Natural killer cell (primary cell): Measurements from ENCODE around the gene GHRHR. TPM values are rescaled to one million over a fixed set of nuclear protein-coding genes. Genes with fewer than 3 reads are reported as not detected.

Source experiments
- ATAC-seq, 3 donors: fragments of 150-1000 bp in 2 of 3; fragments of 200-7000 bp in 1 of 3; cut with Tn5 transposase; 1 replicate in 1 of 3; 2 replicates in 2 of 3; pipeline ENCODE4 v1.10.0; 2021; ENCODE audit warnings: mild to moderate bottlenecking in 2 of 3, moderate library complexity in 2 of 3
- DNase-seq, 2 donors: peaks; one replicate each; pipeline versions ENCODE4 v3.0.0 to v3.0.0-alpha.2; 2013 to 2021; ENCODE audit warnings: mixed read lengths in 1 of 2
- H3K27ac ChIP-seq: one replicate; pipeline ENCODE4 v1.5.1; 2013; ENCODE audit warnings: mild to moderate bottlenecking, low read length
- H3K27me3 ChIP-seq: one replicate; pipeline ENCODE4 v1.6.1; 2013; ENCODE audit warnings: low read length; ENCODE audit not compliant: control insufficient read depth, insufficient read depth
- H3K36me3 ChIP-seq: one replicate; pipeline ENCODE4 v1.6.1; 2013; ENCODE audit warnings: low read length; ENCODE audit not compliant: control insufficient read depth, insufficient read depth
- H3K4me1 ChIP-seq: one replicate; pipeline ENCODE4 v1.6.1; 2013; ENCODE audit warnings: low read length; ENCODE audit not compliant: control insufficient read depth, insufficient read depth
- H3K4me3 ChIP-seq: one replicate; pipeline ENCODE4 v1.5.1; 2013; ENCODE audit warnings: low read length
- H3K9me3 ChIP-seq: one replicate; pipeline ENCODE4 v1.6.1; 2013; ENCODE audit warnings: low read length; ENCODE audit not compliant: control insufficient read depth, insufficient read depth
- H3K27ac Mint-ChIP-seq, 2 donors: one replicate each; pipeline ENCODE4 v1.8.0; 2022; ENCODE audit warnings: mild to moderate bottlenecking in 2 of 2, mixed read lengths in 2 of 2, moderate library complexity in 1 of 2
- H3K27me3 Mint-ChIP-seq, 2 donors: one replicate each; pipeline ENCODE4 v1.8.0; 2022; ENCODE audit warnings: low read depth in 2 of 2, mixed read lengths in 2 of 2
- H3K36me3 Mint-ChIP-seq: one replicate; pipeline ENCODE4 v1.8.0; 2022; ENCODE audit warnings: mixed read lengths
- H3K4me1 Mint-ChIP-seq, 2 donors: one replicate each; pipeline ENCODE4 v1.8.0; 2022; ENCODE audit warnings: mixed read lengths in 2 of 2
- H3K4me3 Mint-ChIP-seq: one replicate; pipeline ENCODE4 v1.8.0; 2022; ENCODE audit warnings: mild to moderate bottlenecking, moderate library complexity, mixed read lengths
- H3K9me3 Mint-ChIP-seq, 2 donors: one replicate each; pipeline ENCODE4 v1.8.0; 2022; ENCODE audit warnings: mixed read lengths in 2 of 2
- WGBS: methylation state at CpG from one replicate; pipeline ENCODE4 v1.1.7; 2013; ENCODE audit warnings: missing lambda C conversion rate; ENCODE audit not compliant: insufficient coverage; 5-methylcytosine and 5-hydroxymethylcytosine counted together
- intact Hi-C: fragments of 100-400 bp; cut with micrococcal nuclease; formaldehyde crosslinking; loops from one replicate; pipeline ENCODE4 v1.14.2; 2022
- total RNA-seq, 4 donors: library from RNA; stranded (reverse); fragments of 120-200 nt in 1 of 4; gene quantifications; one replicate each; pipeline versions ENCODE4 v1.2.3 to v1.2.4, GENCODE V29; 2013 to 2022
- TF ChIP-seq, protein P1 (sequence below): fragments of 200-600 bp; IDR thresholded peaks from one replicate; pipeline ENCODE4 v1.8.0; 2022; ENCODE audit warnings: antibody characterized with exemption

Gene GHRHR
- total RNA-seq, 3 donors from 2014 or later (not counting 1 experiment from before 2014, with no cell fraction given): not detected

DNA sequence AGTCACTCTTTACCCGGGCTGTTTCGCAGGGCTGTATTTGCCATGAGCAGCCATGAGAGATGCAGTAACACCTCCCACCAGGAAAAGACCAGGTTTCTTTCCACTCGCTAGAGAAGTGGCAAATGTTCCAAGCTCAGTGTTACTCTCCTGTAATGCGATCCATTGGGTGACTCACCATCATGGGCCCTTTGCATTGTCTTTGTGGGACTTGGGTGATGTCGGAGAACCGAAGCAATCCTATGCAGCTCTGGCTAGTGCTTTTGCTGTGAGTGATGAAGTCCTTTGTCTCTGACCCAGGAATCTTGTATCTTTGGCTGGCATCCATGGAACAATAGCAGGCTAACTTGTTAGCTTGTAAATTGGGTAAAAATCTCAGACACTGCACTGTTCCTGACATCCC is 40.0 kb downstream of the GHRHR start:
- H3K36me3 ChIP-seq: no peaks in the 10 kb centered on the region
- Mint-ChIP-seq H3K4me1 (peaks cover 0 to 8% of the 10 kb centered on the region in 2 donors), H3K4me3 (no peak overlapping the region), H3K9me3 (no peaks in the 10 kb centered on the region), H3K27me3 (peaks cover 10 to 17% of the 10 kb centered on the region in 2 donors), H3K36me3 (no peaks in the 10 kb centered on the region), H3K27ac (no peak overlapping the region)
- TF ChIP-seq, protein P1, sequence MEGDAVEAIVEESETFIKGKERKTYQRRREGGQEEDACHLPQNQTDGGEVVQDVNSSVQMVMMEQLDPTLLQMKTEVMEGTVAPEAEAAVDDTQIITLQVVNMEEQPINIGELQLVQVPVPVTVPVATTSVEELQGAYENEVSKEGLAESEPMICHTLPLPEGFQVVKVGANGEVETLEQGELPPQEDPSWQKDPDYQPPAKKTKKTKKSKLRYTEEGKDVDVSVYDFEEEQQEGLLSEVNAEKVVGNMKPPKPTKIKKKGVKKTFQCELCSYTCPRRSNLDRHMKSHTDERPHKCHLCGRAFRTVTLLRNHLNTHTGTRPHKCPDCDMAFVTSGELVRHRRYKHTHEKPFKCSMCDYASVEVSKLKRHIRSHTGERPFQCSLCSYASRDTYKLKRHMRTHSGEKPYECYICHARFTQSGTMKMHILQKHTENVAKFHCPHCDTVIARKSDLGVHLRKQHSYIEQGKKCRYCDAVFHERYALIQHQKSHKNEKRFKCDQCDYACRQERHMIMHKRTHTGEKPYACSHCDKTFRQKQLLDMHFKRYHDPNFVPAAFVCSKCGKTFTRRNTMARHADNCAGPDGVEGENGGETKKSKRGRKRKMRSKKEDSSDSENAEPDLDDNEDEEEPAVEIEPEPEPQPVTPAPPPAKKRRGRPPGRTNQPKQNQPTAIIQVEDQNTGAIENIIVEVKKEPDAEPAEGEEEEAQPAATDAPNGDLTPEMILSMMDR: no peak
- 93% methylated on average over 6 of the region's 6 CpGs for WGBS
- intact Hi-C loops: no loop called here
- H3K27ac ChIP-seq: no peak overlapping the region
- no peaks in the 10 kb centered on the region for H3K4me1 ChIP-seq
- H3K27me3 ChIP-seq: no peaks in the 10 kb centered on the region
- ATAC-seq (no peak), DNase-seq (no peak)
- H3K9me3 ChIP-seq: no peaks in the 10 kb centered on the region
- no peak overlapping the region for H3K4me3 ChIP-seq

DNA sequence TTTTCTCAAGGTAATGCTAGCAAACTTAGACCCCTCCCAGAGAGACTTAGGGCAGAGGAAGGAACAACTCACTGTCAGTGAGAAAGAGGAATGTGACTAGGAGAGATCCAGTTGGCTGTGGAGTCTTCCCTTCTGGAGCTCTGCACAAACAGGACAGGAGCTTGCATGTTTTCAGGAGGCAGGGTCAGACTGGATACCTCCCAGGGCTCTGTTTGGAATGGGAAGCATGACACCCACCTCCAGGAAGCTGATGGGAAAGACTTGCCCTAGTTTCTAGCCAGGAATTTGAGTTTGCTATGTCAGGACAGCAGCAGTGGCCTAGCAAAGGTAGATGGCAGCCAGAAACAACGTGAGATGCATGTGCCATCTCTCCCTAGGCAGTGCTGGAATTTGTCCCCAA is 40.6 kb downstream of the GHRHR start:
- DNase-seq (no peak), ATAC-seq (no peak)
- no peaks in the 10 kb centered on the region for H3K36me3 ChIP-seq
- WGBS: 61% methylated on average over 1 of the region's 1 CpG
- Mint-ChIP-seq H3K27ac (no peak overlapping the region), H3K9me3 (no peaks in the 10 kb centered on the region), H3K4me3 (no peak overlapping the region), H3K4me1 (peaks cover 0 to 8% of the 10 kb centered on the region in 2 donors), H3K27me3 (peaks cover 16 to 20% of the 10 kb centered on the region in 2 donors), H3K36me3 (no peaks in the 10 kb centered on the region)
- no peak overlapping the region for H3K27ac ChIP-seq
- no peaks in the 10 kb centered on the region for H3K9me3 ChIP-seq
- intact Hi-C loops: no loop called here
- no peaks in the 10 kb centered on the region for H3K27me3 ChIP-seq
- no peaks in the 10 kb centered on the region for H3K4me1 ChIP-seq
- no peak overlapping the region for H3K4me3 ChIP-seq
- TF ChIP-seq, protein P1: no peak

DNA sequence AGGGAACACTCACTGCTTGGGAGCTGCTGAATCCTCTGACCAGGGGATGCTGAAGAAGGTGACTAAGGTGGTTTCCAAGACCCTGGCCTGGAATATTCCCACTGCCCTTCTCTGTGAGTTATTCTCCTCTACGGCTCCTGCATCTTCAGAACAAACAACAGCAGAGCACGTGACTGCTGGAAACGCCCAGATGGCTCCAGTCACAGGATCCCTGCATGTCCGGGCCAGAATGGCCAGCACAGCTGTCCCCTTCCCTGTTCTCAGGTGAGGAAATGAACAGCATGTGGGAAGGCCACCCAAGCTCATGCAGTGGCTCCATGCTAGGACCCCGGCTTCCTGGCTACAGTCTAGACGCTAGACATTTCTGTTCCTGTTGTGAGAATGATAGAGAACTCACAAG is 43.1 kb downstream of the GHRHR start:
- intact Hi-C loops: no loop called here
- H3K4me1 Mint-ChIP-seq: no peaks in the 10 kb centered on the region
- no peaks in the 10 kb centered on the region for H3K9me3 Mint-ChIP-seq
- Histone ChIP-seq H3K36me3 (no peaks in the 10 kb centered on the region), H3K4me1 (no peaks in the 10 kb centered on the region), H3K4me3 (no peak overlapping the region), H3K27me3 (no peaks in the 10 kb centered on the region), H3K9me3 (no peaks in the 10 kb centered on the region), H3K27ac (no peak overlapping the region)
- 78% methylated on average over 4 of the region's 6 CpGs for WGBS
- TF ChIP-seq, protein P1: no peak
- H3K27ac Mint-ChIP-seq: no peak overlapping the region
- no peak for ATAC-seq
- no peaks in the 10 kb centered on the region for H3K36me3 Mint-ChIP-seq
- H3K4me3 Mint-ChIP-seq: no peak overlapping the region
- H3K27me3 Mint-ChIP-seq: peaks cover 16 to 26% of the 10 kb centered on the region in 2 donors
- no peak for DNase-seq

DNA sequence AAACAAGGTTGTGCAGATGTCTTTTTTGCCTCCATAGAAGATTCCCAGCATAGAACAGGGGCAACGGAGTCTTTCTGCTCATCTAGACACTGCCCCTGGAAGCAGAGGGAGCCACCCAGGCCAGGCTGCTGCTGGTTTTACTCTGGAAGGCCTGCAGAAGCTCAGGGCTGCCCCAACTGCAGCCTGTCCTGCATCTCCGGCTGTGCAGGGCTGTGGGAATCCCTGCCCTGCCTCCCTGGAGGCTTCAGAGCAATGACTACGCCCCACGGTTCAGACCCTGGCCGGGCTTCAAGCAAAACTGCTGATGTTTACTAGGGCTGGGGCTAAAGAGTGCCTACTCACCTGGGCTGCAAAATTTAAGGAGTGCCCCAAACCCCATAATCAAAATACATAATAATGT is 43.9 kb downstream of the GHRHR start:
- no peak for ATAC-seq
- WGBS: 71% methylated on average over 5 of the region's 5 CpGs
- H3K4me1 Mint-ChIP-seq: no peaks in the 10 kb centered on the region
- Histone ChIP-seq H3K9me3 (no peaks in the 10 kb centered on the region), H3K4me3 (no peak overlapping the region), H3K27me3 (no peaks in the 10 kb centered on the region), H3K36me3 (no peaks in the 10 kb centered on the region), H3K27ac (no peak overlapping the region), H3K4me1 (no peaks in the 10 kb centered on the region)
- no peaks in the 10 kb centered on the region for H3K9me3 Mint-ChIP-seq
- H3K27ac Mint-ChIP-seq: no peak overlapping the region
- TF ChIP-seq, protein P1: no peak
- intact Hi-C loops: no loop called here
- H3K27me3 Mint-ChIP-seq: peaks cover 17 to 26% of the 10 kb centered on the region in 2 donors
- no peak overlapping the region for H3K4me3 Mint-ChIP-seq
- H3K36me3 Mint-ChIP-seq: no peaks in the 10 kb centered on the region
- no peak for DNase-seq
